NCI-H526 (cell line): ENCODE data around the gene CADM2.

Source experiments
- DNase-seq, 2 experiments: peaks; one replicate each; lab custom pipeline; 2025; lab: John Stamatoyannopoulos, UW

Gene CADM2

GRCh38 chr3:85672761-85673160 lies 714.0 kb downstream of the CADM2 start:
- no peak for DNase-seq

GRCh38 chr3:85678713-85679112 lies 719.9 kb downstream of the CADM2 start:
- no peak for DNase-seq

GRCh38 chr3:85681906-85682305 lies 723.1 kb downstream of the CADM2 start:
- DNase-seq: no peak

- DNase-seq: no peak
Observed at GRCh38 chr3:85691196-85691595, 732.4 kb downstream of the CADM2 start.

- no peak for DNase-seq
Observed at GRCh38 chr3:85697156-85697555, 738.4 kb downstream of the CADM2 start.

- no peak for DNase-seq
Observed at GRCh38 chr3:85706130-85706529, 747.3 kb downstream of the CADM2 start.

GRCh38 chr3:85708325-85708724 lies 749.5 kb downstream of the CADM2 start:
- peak in 1 of 2 experiments; percentile 1 for DNase-seq

- DNase-seq: peak; percentile 48 to 60
Observed at GRCh38 chr3:85709346-85709892, 750.6 kb downstream of the CADM2 start.

GRCh38 chr3:85710490-85710889 lies 751.7 kb downstream of the CADM2 start:
- no peak for DNase-seq

- DNase-seq: no peak
Observed at GRCh38 chr3:85721409-85722145, 762.8 kb downstream of the CADM2 start.

- no peak for DNase-seq
Observed at GRCh38 chr3:85725809-85726208, 767.0 kb downstream of the CADM2 start.

- no peak for DNase-seq
Observed at GRCh38 chr3:85726241-85726640, 767.5 kb downstream of the CADM2 start.

GRCh38 chr3:85737846-85738245 lies 779.1 kb downstream of the CADM2 start:
- no peak for DNase-seq

GRCh38 chr3:85740561-85740960 lies 781.8 kb downstream of the CADM2 start:
- DNase-seq: no peak

- no peak for DNase-seq
Observed at GRCh38 chr3:85758442-85758841, 799.7 kb downstream of the CADM2 start.

GRCh38 chr3:85760342-85760741 lies 801.6 kb downstream of the CADM2 start:
- no peak for DNase-seq

- DNase-seq: no peak
Observed at GRCh38 chr3:85780806-85781205, 822.0 kb downstream of the CADM2 start.

GRCh38 chr3:85781806-85782205 lies 823.0 kb downstream of the CADM2 start:
- DNase-seq: no peak

- DNase-seq: no peak
Observed at GRCh38 chr3:85783291-85783690, 824.5 kb downstream of the CADM2 start.

GRCh38 chr3:85785766-85786165 lies 827.0 kb downstream of the CADM2 start:
- no peak for DNase-seq

- no peak for DNase-seq
Observed at GRCh38 chr3:85790445-85791030, 831.7 kb downstream of the CADM2 start.

- DNase-seq: no peak
Observed at GRCh38 chr3:85796140-85796539, 837.4 kb downstream of the CADM2 start.

- no peak for DNase-seq
Observed at GRCh38 chr3:85800676-85801075, 841.9 kb downstream of the CADM2 start.

- DNase-seq: peak; percentile 28 to 60
Observed at GRCh38 chr3:85801955-85802354, 843.2 kb downstream of the CADM2 start.
